Measurements from ENCODE around the gene SPATA24. TPM values are rescaled to one million over a fixed set of nuclear protein-coding genes. Genes with fewer than 3 reads are reported as not detected.

SPATA24 gene
- total and polyA plus RNA-seq, 2 of the 13 experiments (the other 11 are each of a cell fraction or from before 2014, with no cell fraction given): 6.0 to 11.1 TPM

- TF ChIP-seq ZNF546 (CRISPR knock-in tag; conservative IDR thresholded peaks at IDR 0.05) (no peak), ZFX (CRISPR knock-in tag; IDR thresholded peaks at IDR 0.05; ENCODE audit: low read depth) (peak; percentile 58), CHD4 (IDR thresholded peaks at IDR 0.05; ENCODE audit: borderline replicate concordance, low read length) (no peak), ZNF878 (CRISPR knock-in tag; IDR thresholded peaks at IDR 0.05) (no peak), ZNF350 (CRISPR knock-in tag; IDR thresholded peaks at IDR 0.05; ENCODE audit: borderline replicate concordance, low read depth) (peak; percentile 81)
Observed at GRCh38 chr5:139388198-139388821, 15.6 kb downstream of the SPATA24 start (continued).

- H3K4me3 ChIP-seq (replicated peaks in 1 of 3; ENCODE audit: insufficient read depth in 1 of 3, low read depth in 2 of 3, low read length in 3 of 3): peak overlapping the region; percentile 32 to 67 (median 47)
- intact Hi-C loops (cut with micrococcal nuclease; ENCODE audit: unreplicated experiment): no loop called here
- H3K4me1 ChIP-seq (ENCODE audit: insufficient read depth, low read length): peaks cover 74% of the 10 kb centered on the region
- H3K9me3 ChIP-seq (ENCODE audit: low read length): no peaks in the 10 kb centered on the region
- CTCF ChIA-PET (ENCODE audit: low intra/inter-chr PET ratio, low total read pairs): no interaction called here
- H4K20me1 ChIP-seq (ENCODE audit: insufficient read depth, low read length): no peaks in the 10 kb centered on the region
- peak overlapping the region; percentile 48 for H3K9ac ChIP-seq (ENCODE audit: insufficient read depth, low read depth, low read length)
- peak overlapping the region; percentile 38 for H3K27ac ChIP-seq (ENCODE audit: extremely low read length, insufficient read depth, low read length)
- DNase-seq (ENCODE audit: low spot score) (no peak), ATAC-seq (peak; percentile 8), FAIRE-seq (no peak)
- BruUV-seq (replicated peaks): no TSS peak
- H3K27me3 ChIP-seq (ENCODE audit: control insufficient read depth in 1 of 2, insufficient read depth in 2 of 2, low read length in 2 of 2): no peaks in the 10 kb centered on the region; a peak in 1 of 5 replicates
- POLR2A ChIA-PET: interaction anchor here (0.9 to 3.0 kb wide), 6 partner anchors 13 to 115 kb away, joined by 3 to 12 read pairs (median 4); partner anchors contain the start of genes PAIP2 and SPATA24
- H2AFZ ChIP-seq (ENCODE audit: low read length): no peak overlapping the region
- H3K36me3 ChIP-seq (replicated peaks in 1 of 2; ENCODE audit: control insufficient read depth in 1 of 2, insufficient read depth in 2 of 2, low read length in 2 of 2): no peaks in the 10 kb centered on the region
- H3K79me2 ChIP-seq (ENCODE audit: insufficient read depth, low read length): peaks cover 12% of the 10 kb centered on the region
- in situ Hi-C loops (cut with HindIII; ENCODE audit: extremely low pct_ligation_motif_present, low pct_unique_long_range_greater_than_20kb): no loop called here
- 2% methylated on average over 7 of the region's 10 CpGs for WGBS (ENCODE audit: low lambda C conversion rate)
- H3K4me2 ChIP-seq (ENCODE audit: low read depth, low read length): peak overlapping the region; percentile 88
- TF ChIP-seq ATF2 (CRISPR knock-in tag; IDR thresholded peaks at IDR 0.05): no peak
- no peak for TF ChIP-seq MED13 (CRISPR knock-in tag; IDR thresholded peaks at IDR 0.05)
- no peak for TF ChIP-seq CC2D1A (CRISPR knock-in tag; IDR thresholded peaks at IDR 0.05)
- TF ChIP-seq ZNF407 (CRISPR knock-in tag; IDR thresholded peaks at IDR 0.05; ENCODE audit: not compliant biosample characterization): peak; percentile 18
- TF ChIP-seq ZNF747 (CRISPR knock-in tag; IDR thresholded peaks at IDR 0.05; ENCODE audit: borderline replicate concordance): no peak
- peak; percentile 44; the same call in 1 of the 2 replicates for TF ChIP-seq ZNF33B (CRISPR knock-in tag; IDR thresholded peaks at IDR 0.05)
- no peak for TF ChIP-seq MIER2 (CRISPR knock-in tag; IDR thresholded peaks at IDR 0.05)
- no peak for TF ChIP-seq RFX5 (IDR thresholded peaks at IDR 0.05; ENCODE audit: low read depth, low read length)
Observed at GRCh38 chr5:139387611-139388197, 16.2 kb downstream of the SPATA24 start.

All from HepG2 (cell line).